ENCODE results near the gene OR1A2.

The OR1A2 gene

GRCh38 chr17:3197219-3197618, at the start of gene OR1A2:
OR1A2 (plus strand) TSS chr17:3197519; CDS start chr17:3197519, 0 bp downstream.
- TF ChIP-seq, protein P1, sequence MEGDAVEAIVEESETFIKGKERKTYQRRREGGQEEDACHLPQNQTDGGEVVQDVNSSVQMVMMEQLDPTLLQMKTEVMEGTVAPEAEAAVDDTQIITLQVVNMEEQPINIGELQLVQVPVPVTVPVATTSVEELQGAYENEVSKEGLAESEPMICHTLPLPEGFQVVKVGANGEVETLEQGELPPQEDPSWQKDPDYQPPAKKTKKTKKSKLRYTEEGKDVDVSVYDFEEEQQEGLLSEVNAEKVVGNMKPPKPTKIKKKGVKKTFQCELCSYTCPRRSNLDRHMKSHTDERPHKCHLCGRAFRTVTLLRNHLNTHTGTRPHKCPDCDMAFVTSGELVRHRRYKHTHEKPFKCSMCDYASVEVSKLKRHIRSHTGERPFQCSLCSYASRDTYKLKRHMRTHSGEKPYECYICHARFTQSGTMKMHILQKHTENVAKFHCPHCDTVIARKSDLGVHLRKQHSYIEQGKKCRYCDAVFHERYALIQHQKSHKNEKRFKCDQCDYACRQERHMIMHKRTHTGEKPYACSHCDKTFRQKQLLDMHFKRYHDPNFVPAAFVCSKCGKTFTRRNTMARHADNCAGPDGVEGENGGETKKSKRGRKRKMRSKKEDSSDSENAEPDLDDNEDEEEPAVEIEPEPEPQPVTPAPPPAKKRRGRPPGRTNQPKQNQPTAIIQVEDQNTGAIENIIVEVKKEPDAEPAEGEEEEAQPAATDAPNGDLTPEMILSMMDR (IDR thresholded peaks at IDR 0.05): no peak

DNA sequence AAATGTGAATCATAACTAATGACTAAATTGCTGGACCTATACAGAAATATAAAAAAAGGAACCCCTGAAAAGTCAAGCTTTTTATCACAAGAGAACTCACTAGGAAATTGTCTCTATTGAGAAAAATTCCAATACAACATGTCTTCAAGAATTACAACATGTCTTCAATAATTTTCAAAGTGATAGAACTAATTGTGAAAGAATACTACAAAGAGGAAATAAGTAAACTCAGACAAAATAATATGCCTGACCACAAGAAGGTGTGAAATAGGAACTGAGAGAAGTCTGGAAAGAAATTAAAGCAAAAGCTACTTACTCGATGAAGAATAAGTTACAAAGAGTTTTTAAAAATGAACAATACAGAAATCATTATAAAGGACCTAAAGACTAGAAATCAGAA, 40.1 kb upstream of the OR1A2 start:
- TF ChIP-seq, protein P1 (IDR thresholded peaks at IDR 0.05): no peak

- TF ChIP-seq, protein P1 (IDR thresholded peaks at IDR 0.05): no peak
These were observed 29.7 kb upstream of the OR1A2 start for GRCh38 chr17:3167574-3167973.

DNA sequence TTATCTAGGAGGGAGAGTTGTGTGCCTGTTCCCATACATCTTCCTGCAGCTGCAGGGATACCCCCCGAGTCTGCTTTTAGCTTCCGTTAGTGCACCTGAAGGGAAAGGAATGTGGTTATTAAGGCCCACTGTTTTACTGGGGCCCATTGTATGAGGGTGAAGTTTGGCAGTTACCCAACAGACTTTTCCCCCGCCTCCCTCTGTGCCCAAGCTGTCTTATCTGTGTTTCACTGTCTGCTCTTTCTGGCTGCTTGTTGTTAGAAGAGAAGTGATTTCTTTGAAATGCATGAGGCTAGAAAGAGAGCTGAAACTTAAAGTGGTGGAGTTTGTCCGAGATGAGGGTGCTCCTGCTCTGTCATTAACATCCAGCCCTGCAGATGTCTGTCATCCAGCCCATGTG, 7.4 kb upstream of the OR1A2 start:
- TF ChIP-seq, protein P1 (IDR thresholded peaks at IDR 0.05): no peak

GRCh38 chr17:3207367-3207766, 10.0 kb downstream of the OR1A2 start, which contains the start of gene OR1A1:
OR1A1 (plus strand) TSS chr17:3207667; CDS start chr17:3215621, 7,954 bp downstream.
- TF ChIP-seq, protein P1 (IDR thresholded peaks at IDR 0.05): no peak

GRCh38 chr17:3208484-3208883, 11.2 kb downstream of the OR1A2 start:
- TF ChIP-seq, protein P1 (IDR thresholded peaks at IDR 0.05): no peak

DNA sequence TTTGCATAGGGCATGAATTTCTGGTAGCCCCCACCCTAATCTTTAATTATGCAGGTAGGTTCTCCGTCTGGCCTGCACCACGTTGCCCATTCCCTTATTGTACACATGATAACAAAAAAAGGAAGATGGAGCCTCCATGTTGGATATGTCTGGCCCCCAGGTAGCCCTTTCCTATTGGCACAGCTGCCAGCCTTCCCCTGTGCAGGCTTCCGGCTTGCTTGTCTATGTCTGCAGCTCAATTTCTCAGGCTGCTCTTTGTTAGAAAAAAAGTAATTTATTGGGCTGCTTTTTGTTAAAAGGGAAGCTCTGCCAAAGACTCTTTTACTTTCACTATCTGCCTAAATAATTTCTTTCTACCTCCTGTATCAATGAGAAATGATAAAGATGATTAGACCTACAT, 15.7 kb downstream of the OR1A2 start:
- TF ChIP-seq, protein P1 (IDR thresholded peaks at IDR 0.05): no peak

GRCh38 chr17:3213587-3213986, 16.3 kb downstream of the OR1A2 start:
- TF ChIP-seq, protein P1 (IDR thresholded peaks at IDR 0.05): no peak

Measured in LNCAP (cell line).